GM19372 (cell line): ENCODE measurements around the gene SLC13A4.
"Not testable (repeated sequence)": the region's sequence is repeated elsewhere in the genome, so short reads cannot be mapped to it uniquely, and the experiment has no call there.

Experiments
- ATAC-seq: cut with Tn5 transposase; IDR thresholded peaks from one replicate; pipeline ENCODE4 v1.9.1; 2021; ENCODE audit warnings: mild to moderate bottlenecking, low read depth, moderate library complexity; ENCODE audit not compliant: unreplicated experiment

The SLC13A4 gene

GRCh38 chr7:135704698-135705097 is 23.3 kb downstream of the SLC13A4 start:
- no peak for ATAC-seq

- ATAC-seq = no peak
Observed at GRCh38 chr7:135704074-135704473, 23.9 kb downstream of the SLC13A4 start.

GRCh38 chr7:135697276-135698049 is 30.5 kb downstream of the SLC13A4 start:
- no peak for ATAC-seq

GRCh38 chr7:135693558-135693957 is 34.4 kb downstream of the SLC13A4 start:
- ATAC-seq = no peak

- ATAC-seq = not testable (repeated sequence)
Observed at GRCh38 chr7:135692606-135693005, 35.4 kb downstream of the SLC13A4 start.

- ATAC-seq = no peak
Observed at GRCh38 chr7:135692055-135692454, 35.9 kb downstream of the SLC13A4 start.

GRCh38 chr7:135690566-135690965 is 37.4 kb downstream of the SLC13A4 start:
- ATAC-seq = no peak

- ATAC-seq = no peak
Observed at GRCh38 chr7:135687466-135687865, 40.5 kb downstream of the SLC13A4 start.

GRCh38 chr7:135685306-135686084 is 42.5 kb downstream of the SLC13A4 start:
- no peak for ATAC-seq

GRCh38 chr7:135684699-135685098 is 43.3 kb downstream of the SLC13A4 start:
- no peak for ATAC-seq

GRCh38 chr7:135684136-135684535 is 43.9 kb downstream of the SLC13A4 start:
- ATAC-seq = no peak

GRCh38 chr7:135683609-135684008 is 44.4 kb downstream of the SLC13A4 start:
- no peak for ATAC-seq

- no peak for ATAC-seq
Observed at GRCh38 chr7:135682191-135682590, 45.8 kb downstream of the SLC13A4 start.

- ATAC-seq = no peak
Observed at GRCh38 chr7:135681762-135682161, 46.2 kb downstream of the SLC13A4 start.

GRCh38 chr7:135678612-135679575 is 49.1 kb downstream of the SLC13A4 start:
- no peak for ATAC-seq

GRCh38 chr7:135673360-135673706 is 54.7 kb downstream of the SLC13A4 start:
- no peak for ATAC-seq

- peak; percentile 68 for ATAC-seq
Observed at GRCh38 chr7:135672560-135673359, 55.2 kb downstream of the SLC13A4 start.

- no peak for ATAC-seq
Observed at GRCh38 chr7:135670179-135670578, 57.8 kb downstream of the SLC13A4 start.

- ATAC-seq = no peak
Observed at GRCh38 chr7:135669774-135670173, 58.2 kb downstream of the SLC13A4 start.

GRCh38 chr7:135668852-135669395 is 59.1 kb downstream of the SLC13A4 start:
- not testable (repeated sequence) for ATAC-seq
